Coronary artery (tissue), 2 donors: Measurements from ENCODE around the gene NAV3.

ENCODE experiments used
- DNase-seq: peaks from one replicate; pipeline ENCODE4 v3.0.0-alpha.2; 2017; ENCODE audit warnings: low spot score
- H3K27ac ChIP-seq, 2 donors: fragments of 200-600 bp; sonication (generic); one replicate each; pipeline ENCODE4 v1.5.1; 2016 to 2019
- H3K4me3 ChIP-seq: fragments of 200-600 bp; sonication (generic); 2 replicates; pipeline ENCODE4 v1.5.1; 2016; ENCODE audit warnings: mild to moderate bottlenecking, moderate library complexity
- CTCF ChIP-seq: fragments of 200-600 bp; sonication (generic); IDR thresholded peaks from one replicate; pipeline ENCODE4 v1.5.1; 2019; ENCODE audit warnings: antibody characterized with exemption

Gene NAV3

DNA sequence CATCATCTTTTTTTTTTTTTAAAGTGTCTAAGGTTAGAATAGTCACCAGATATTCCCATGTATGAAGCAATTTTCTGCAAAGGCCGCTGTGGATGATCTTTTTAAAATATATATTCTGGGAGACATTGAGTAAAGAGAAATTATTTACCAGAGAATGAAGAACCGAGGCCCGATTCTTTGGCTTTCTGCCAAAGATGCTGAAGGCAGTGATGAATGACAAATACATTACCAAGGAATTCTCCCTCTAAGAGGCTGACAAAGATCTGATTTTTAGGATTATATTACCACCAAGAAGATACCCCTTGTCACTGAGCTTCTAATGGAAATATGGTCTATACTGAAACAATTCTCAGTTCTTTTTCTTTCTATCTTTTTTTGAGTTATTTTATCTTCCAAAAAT, 336.8 kb downstream of the NAV3 start:
- TF ChIP-seq CTCF, result no peak
- Histone ChIP-seq H3K4me3 (no peak overlapping the region), H3K27ac (no peak overlapping the region)
- DNase-seq, result no peak

DNA sequence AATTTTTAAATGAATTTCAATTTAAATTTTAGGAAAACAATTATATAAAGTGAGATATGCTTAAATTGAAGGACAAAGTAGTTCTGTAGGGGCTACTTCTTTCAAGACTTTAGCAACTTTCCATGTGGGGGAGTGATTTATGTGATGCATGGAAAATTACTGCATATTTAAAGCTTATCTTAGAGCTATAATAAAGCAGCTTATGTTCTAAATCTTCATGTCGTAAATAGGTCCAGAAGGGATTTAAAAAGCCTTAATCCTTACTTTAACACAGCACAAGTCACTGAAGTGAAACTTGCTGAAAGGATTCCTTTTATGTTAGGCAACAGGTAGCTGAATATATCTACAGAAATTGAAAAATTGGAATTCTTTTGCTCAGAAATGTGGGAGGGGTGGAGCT, 340.4 kb downstream of the NAV3 start:
- no peak for TF ChIP-seq CTCF
- DNase-seq, result no peak
- Histone ChIP-seq H3K4me3 (no peak overlapping the region), H3K27ac (no peak overlapping the region)

GRCh38 chr12:78176643-78177042, 345.9 kb downstream of the NAV3 start:
- Histone ChIP-seq H3K4me3 (no peak overlapping the region), H3K27ac (no peak overlapping the region)
- TF ChIP-seq CTCF, result no peak
- no peak for DNase-seq

- DNase-seq, result no peak
- Histone ChIP-seq H3K4me3 (no peak overlapping the region), H3K27ac (no peak overlapping the region)
- TF ChIP-seq CTCF, result no peak
Observed at GRCh38 chr12:78177298-78177697, 346.6 kb downstream of the NAV3 start.

GRCh38 chr12:78179346-78179745, 348.7 kb downstream of the NAV3 start:
- no peak overlapping the region for H3K27ac ChIP-seq
- no peak for DNase-seq
- TF ChIP-seq CTCF, result no peak
- H3K4me3 ChIP-seq, result no peak overlapping the region

GRCh38 chr12:78181544-78182162, 351.0 kb downstream of the NAV3 start:
- Histone ChIP-seq H3K4me3 (no peak overlapping the region), H3K27ac (no peak overlapping the region)
- no peak for DNase-seq
- no peak for TF ChIP-seq CTCF

DNA sequence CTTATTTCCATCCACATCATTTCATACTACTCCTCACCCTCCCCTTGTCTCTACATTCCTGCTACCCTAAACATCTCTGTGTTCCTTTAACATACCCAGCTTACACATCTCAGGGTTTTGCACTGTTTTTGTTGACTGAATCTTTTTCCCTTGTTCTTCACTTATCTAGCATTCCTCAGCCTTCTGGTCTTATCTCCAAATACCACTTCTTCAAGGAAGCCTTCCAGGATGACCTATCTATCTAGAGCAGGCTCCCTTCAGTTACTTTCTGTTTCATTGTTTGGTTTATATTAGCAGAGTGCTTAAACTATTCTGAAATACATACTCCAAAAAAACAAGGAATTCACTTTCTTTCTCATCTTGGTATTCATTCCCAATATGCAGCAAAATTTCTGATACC, 353.1 kb downstream of the NAV3 start:
- TF ChIP-seq CTCF, result no peak
- no peak for DNase-seq
- H3K27ac ChIP-seq, result no peak overlapping the region
- H3K4me3 ChIP-seq, result no peak overlapping the region
